GM20000 (cell line): Measurements from ENCODE around the gene VPS26C.

Source experiments
- DNase-seq: peaks from one replicate; pipeline ENCODE4 v3.0.0; 2012; ENCODE audit warnings: low spot score
- TF ChIP-seq, protein P1 (sequence below): IDR thresholded peaks from 2 replicates; pipeline ENCODE4 v1.5.1; 2012; ENCODE audit warnings: mild to moderate bottlenecking, control low read depth; ENCODE audit errors: extremely low read depth, missing control alignments

The VPS26C gene

DNA sequence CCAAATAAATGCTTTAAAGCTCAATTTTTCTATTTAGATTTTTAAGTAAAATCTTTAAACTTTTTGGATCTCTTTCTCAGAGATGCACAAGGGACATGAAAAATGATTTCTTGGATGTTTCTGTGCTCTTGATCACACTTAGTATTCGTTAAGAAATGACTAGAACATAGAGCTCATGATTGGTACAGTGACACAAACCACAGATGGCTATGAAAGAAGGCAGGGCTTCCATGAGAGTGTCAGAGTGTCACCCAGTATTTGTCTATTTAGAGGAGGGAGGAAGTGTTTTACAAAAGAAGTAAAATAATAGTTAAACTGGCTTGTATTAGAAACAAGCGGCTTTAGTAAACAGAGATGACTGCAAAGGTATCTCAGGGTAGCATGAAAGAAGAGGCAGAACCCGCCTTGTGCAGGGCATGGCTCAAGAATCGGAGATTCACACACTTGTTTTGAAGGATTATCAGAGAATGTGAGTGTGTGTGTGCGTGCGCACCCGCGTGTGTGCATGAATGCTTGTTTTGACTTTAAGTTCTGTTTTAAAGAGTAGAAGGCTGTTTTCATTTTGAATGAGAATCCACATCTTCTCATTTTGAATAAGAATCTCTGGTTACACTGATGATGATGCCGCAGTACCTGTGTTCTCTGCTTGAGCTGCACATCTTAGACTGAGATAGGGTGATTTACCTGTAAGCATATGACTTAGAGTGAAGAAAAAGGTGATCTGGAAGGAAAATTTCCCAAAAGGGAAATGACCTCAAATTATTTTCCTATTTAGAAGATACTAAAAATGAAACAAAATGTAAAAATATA lies 82.1 kb downstream of the VPS26C start:
- DNase-seq: no peak
- TF ChIP-seq, protein P1, sequence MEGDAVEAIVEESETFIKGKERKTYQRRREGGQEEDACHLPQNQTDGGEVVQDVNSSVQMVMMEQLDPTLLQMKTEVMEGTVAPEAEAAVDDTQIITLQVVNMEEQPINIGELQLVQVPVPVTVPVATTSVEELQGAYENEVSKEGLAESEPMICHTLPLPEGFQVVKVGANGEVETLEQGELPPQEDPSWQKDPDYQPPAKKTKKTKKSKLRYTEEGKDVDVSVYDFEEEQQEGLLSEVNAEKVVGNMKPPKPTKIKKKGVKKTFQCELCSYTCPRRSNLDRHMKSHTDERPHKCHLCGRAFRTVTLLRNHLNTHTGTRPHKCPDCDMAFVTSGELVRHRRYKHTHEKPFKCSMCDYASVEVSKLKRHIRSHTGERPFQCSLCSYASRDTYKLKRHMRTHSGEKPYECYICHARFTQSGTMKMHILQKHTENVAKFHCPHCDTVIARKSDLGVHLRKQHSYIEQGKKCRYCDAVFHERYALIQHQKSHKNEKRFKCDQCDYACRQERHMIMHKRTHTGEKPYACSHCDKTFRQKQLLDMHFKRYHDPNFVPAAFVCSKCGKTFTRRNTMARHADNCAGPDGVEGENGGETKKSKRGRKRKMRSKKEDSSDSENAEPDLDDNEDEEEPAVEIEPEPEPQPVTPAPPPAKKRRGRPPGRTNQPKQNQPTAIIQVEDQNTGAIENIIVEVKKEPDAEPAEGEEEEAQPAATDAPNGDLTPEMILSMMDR: no peak

DNA sequence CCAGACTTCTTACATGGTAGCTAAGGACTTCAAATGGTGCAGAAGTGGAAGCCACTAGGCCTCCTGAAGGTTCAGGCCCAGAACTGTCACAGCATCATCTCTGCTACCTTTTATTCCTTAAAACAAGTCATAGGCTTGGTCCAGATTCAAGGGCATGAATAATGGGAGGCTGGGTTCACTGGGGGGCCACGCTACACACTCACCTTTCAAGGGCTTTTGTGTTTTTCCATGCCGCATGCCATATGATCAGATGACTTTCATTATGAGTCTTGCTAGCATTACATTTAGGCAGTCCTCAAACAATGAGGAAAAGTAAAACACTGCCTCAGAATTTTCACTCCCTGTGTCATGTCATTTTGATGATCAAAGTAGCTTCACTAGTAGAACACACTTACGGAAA lies 83.4 kb downstream of the VPS26C start:
- no peak for DNase-seq
- TF ChIP-seq, protein P1: no peak

DNA sequence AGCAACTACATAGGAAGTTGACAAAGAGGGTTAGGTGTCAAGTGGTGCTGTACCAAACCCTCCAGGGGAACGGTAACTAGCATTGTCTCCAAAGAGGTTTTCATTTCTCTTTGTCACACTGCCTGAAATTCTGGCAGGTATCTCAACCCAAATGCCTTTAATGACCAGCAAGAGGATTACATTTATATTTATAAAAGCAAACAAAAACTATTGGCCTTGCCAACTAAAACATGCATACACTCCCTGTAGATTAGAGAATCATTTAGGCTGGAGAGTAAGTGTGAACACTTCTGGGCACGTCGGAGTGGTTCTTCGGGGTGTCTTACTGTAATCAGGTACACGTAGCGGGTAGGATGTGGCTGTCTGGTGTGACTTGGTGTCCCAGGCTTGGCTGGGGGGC lies 84.9 kb downstream of the VPS26C start:
- TF ChIP-seq, protein P1: no peak
- DNase-seq: no peak

DNA sequence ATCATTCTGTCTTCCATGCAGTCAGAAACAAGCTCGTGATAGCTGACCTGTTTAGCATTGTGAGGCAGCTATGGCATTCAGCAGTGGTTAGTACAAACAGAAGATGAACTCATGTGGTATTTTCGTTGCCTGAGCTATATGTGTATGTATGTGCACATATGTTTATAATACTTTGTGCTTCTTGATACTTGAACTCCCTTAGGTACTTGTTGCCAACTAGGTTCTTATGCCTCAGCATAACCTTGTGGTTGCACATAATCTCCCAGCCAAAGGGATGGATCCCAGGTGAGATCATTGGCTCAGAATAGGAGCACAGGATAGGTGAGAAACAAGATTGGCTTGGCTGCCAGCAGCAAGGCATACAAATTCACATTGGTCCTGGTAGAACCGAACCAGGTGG lies 86.1 kb downstream of the VPS26C start:
- TF ChIP-seq, protein P1: no peak
- DNase-seq: no peak

DNA sequence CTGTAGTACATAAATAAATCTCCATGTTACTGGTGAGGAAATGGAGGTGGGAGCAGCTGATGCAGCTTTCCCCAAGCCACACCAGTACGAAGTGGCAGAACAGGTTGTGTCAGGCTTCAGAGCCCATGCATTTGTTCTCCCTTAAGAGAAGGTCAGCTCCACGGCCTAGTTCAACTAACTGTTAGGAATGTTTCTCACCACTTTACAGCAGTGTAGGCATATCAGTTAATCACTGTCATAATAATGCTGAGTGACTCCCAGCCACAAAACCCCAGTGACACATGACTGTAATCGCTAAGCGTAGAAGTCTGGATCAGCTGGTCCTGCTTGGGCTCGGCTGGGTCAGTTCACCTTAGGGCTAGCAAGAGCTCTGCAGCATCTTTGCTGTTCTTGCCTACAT lies 90.4 kb downstream of the VPS26C start:
- TF ChIP-seq, protein P1: no peak
- no peak for DNase-seq
